Lung (tissue), 12 donors: ENCODE results near the gene DCP1B. TPM values are rescaled to one million over a fixed set of nuclear protein-coding genes. Genes with fewer than 3 reads are reported as not detected.
A peak's percentile ranks its signal among the peaks of the same experiment; 100 is the strongest.

Experiments used
- ATAC-seq: fragments of 200-7000 bp; cut with Tn5 transposase; one replicate; pipeline ENCODE4 v1.9.1; 2020; ENCODE audit warnings: moderate number of reproducible peaks; ENCODE audit not compliant: insufficient read depth, low FRiP score
- DNase-seq, 3 donors: peaks; one replicate each; pipeline ENCODE4 v3.0.0-alpha.2; 2013 to 2017
- H3K27ac ChIP-seq, 2 donors: one replicate each; pipeline ENCODE4 v1.5.1; 2013; ENCODE audit warnings: mild to moderate bottlenecking in 2 of 2, moderate library complexity in 2 of 2, control low read depth in 1 of 2, inconsistent platforms in 1 of 2, low read depth in 1 of 2, low read length in 1 of 2
- H3K27me3 ChIP-seq, 3 donors: one replicate each; pipeline ENCODE4 v1.5.1; 2013; ENCODE audit warnings: low read length in 2 of 3; ENCODE audit not compliant: control insufficient read depth in 3 of 3, insufficient read depth in 3 of 3
- H3K36me3 ChIP-seq, 4 donors: one replicate each; pipeline ENCODE4 v1.5.1; 2013; ENCODE audit warnings: low read length in 4 of 4, mild to moderate bottlenecking in 1 of 4, moderate library complexity in 1 of 4; ENCODE audit not compliant: control insufficient read depth in 4 of 4, insufficient read depth in 4 of 4
- H3K4me1 ChIP-seq, 5 donors: one replicate each; pipeline ENCODE4 v1.5.1; 2013; ENCODE audit warnings: low read length in 5 of 5, mild to moderate bottlenecking in 2 of 5, moderate library complexity in 1 of 5; ENCODE audit not compliant: control insufficient read depth in 5 of 5, insufficient read depth in 5 of 5
- H3K4me3 ChIP-seq: one replicate; pipeline ENCODE4 v1.5.1; 2013; ENCODE audit warnings: mild to moderate bottlenecking, control low read depth, moderate library complexity
- H3K9ac ChIP-seq, 2 donors: one replicate each; pipeline ENCODE4 v1.5.1; 2013; ENCODE audit warnings: low read length in 2 of 2, control low read depth in 1 of 2; ENCODE audit not compliant: insufficient read depth in 1 of 2
- H3K9me3 ChIP-seq, 4 donors: one replicate each; pipeline ENCODE4 v1.5.1; 2013; ENCODE audit warnings: low read length in 3 of 4, mild to moderate bottlenecking in 1 of 4, moderate library complexity in 1 of 4; ENCODE audit not compliant: control insufficient read depth in 4 of 4, insufficient read depth in 3 of 4
- CTCF ChIP-seq: IDR thresholded peaks from 2 replicates; pipeline ENCODE4 v1.5.1; 2012; ENCODE audit warnings: mild to moderate bottlenecking; ENCODE audit errors: control extremely low read depth, extremely low read depth
- WGBS, 2 donors: extraction: QIAGEN DNeasy Blood & Tissue Kit; methylation state at CpG; one replicate each; pipeline ENCODE4 v1.1.7; 2013; 5-methylcytosine and 5-hydroxymethylcytosine counted together
- polyA plus RNA-seq, 2 donors: library from polyadenylated mRNA; stranded (reverse); fragments of 200-250 nt; gene quantifications; one replicate each; pipeline ENCODE4 v1.2.1, GENCODE V29; 2013
- total RNA-seq, 2 donors: library from RNA; depleted of rRNA in 1 of 2; stranded (reverse); fragments of >200 nt in 1 of 2; gene quantifications; one replicate each; pipeline ENCODE4 v1.2.1, GENCODE V29; 2014 to 2021
- donor health status: control.
- donor health status: control.
- donor health status: Bipolar disorder and iron deficiency.
- donor health status: healthy.
- donor health status: DM: yes; HTN: yes; CAD: no.

Gene DCP1B
- total and polyA plus RNA-seq, 4 donors, result 4.2 to 13.2 (median 8.7) TPM

GRCh38 chr12:1914114-1914911, 89.9 kb downstream of the DCP1B start:
- no peak overlapping the region for H3K27ac ChIP-seq
- ATAC-seq (no peak), DNase-seq (peak in 1 of 3 donors; percentile 9)
- WGBS, 2 donors, result 86 to 94% methylated on average over 16 to 17 of the region's 17 CpGs
- H3K4me1 ChIP-seq, result peaks cover 0 to 20% (median 5%) of the 10 kb centered on the region in 5 donors
- H3K9me3 ChIP-seq, result no peaks in the 10 kb centered on the region
- TF ChIP-seq CTCF, result no peak
- H3K27me3 ChIP-seq, result peaks cover 0 to 3% (median 0%) of the 10 kb centered on the region in 3 donors
- H3K36me3 ChIP-seq, result no peaks in the 10 kb centered on the region
- H3K9ac ChIP-seq, result no peak overlapping the region
- H3K4me3 ChIP-seq, result no peak overlapping the region

GRCh38 chr12:1913377-1914113, 90.7 kb downstream of the DCP1B start:
- DNase-seq (peak in 1 of 3 donors; percentile 5), ATAC-seq (no peak)
- H3K27ac ChIP-seq, result no peak overlapping the region
- no peak overlapping the region for H3K4me3 ChIP-seq
- H3K27me3 ChIP-seq, result peaks cover 0 to 3% (median 0%) of the 10 kb centered on the region in 3 donors
- 82 to 87% methylated on average over 12 of the region's 12 CpGs for WGBS, 2 donors
- peaks cover 0 to 3% (median 0%) of the 10 kb centered on the region in 4 donors for H3K9me3 ChIP-seq
- peaks cover 0 to 15% (median 5%) of the 10 kb centered on the region in 5 donors for H3K4me1 ChIP-seq
- no peaks in the 10 kb centered on the region for H3K36me3 ChIP-seq
- H3K9ac ChIP-seq, result no peak overlapping the region
- TF ChIP-seq CTCF, result no peak

GRCh38 chr12:1912580-1913376, 91.5 kb downstream of the DCP1B start:
- DNase-seq (no peak), ATAC-seq (no peak)
- H3K4me1 ChIP-seq, result peaks cover 0 to 9% (median 6%) of the 10 kb centered on the region in 5 donors
- 81 to 89% methylated on average over 18 of the region's 18 CpGs for WGBS, 2 donors
- H3K27me3 ChIP-seq, result peaks cover 0 to 3% (median 0%) of the 10 kb centered on the region in 3 donors
- no peak overlapping the region for H3K27ac ChIP-seq
- H3K9me3 ChIP-seq, result peaks cover 0 to 8% (median 0%) of the 10 kb centered on the region in 4 donors
- no peak for TF ChIP-seq CTCF
- H3K9ac ChIP-seq, result no peak overlapping the region
- H3K36me3 ChIP-seq, result no peaks in the 10 kb centered on the region
- H3K4me3 ChIP-seq, result no peak overlapping the region
